C4-2B (cell line): ENCODE data around the gene OPTC.

Experiments
- H3K27ac ChIP-seq: fragments of 450-650 bp; 2 replicates; pipeline ENCODE4 v1.5.1; 2017
- ZFX ChIP-seq: fragments of 450-650 bp; IDR thresholded peaks from 2 replicates; pipeline ENCODE4 v1.6.1; 2017
- TF ChIP-seq, protein P1 (sequence below): fragments of 450-650 bp; conservative IDR thresholded peaks from 2 replicates; pipeline ENCODE4 v1.5.1; 2017; ENCODE audit warnings: mild to moderate bottlenecking

OPTC gene

DNA sequence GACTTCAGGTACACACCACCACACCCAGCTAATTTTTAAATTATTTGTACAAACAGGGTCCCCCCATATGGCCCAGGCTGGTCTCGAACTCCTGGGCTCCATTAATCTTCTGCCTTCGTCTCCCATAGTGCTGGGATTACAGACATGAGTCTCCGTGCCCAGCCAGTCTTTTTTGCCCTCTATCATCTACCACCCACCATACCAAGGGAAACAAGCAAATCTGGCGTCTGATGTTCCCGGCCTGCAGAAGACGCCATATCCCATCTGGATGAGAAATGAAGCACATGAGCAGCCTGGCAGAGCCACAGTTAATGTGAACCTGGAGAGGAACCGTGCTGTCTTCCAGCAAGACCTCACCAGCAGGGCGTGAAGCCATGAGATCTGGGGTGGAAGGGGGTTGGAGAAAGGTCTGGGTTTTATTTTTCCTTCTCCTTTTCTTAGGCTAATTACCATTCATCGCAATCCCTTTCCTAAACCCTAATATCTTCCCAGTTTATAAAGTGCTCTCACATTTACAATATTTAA lies 20.1 kb upstream of the OPTC start:
- no peak for TF ChIP-seq ZFX
- TF ChIP-seq, protein P1, sequence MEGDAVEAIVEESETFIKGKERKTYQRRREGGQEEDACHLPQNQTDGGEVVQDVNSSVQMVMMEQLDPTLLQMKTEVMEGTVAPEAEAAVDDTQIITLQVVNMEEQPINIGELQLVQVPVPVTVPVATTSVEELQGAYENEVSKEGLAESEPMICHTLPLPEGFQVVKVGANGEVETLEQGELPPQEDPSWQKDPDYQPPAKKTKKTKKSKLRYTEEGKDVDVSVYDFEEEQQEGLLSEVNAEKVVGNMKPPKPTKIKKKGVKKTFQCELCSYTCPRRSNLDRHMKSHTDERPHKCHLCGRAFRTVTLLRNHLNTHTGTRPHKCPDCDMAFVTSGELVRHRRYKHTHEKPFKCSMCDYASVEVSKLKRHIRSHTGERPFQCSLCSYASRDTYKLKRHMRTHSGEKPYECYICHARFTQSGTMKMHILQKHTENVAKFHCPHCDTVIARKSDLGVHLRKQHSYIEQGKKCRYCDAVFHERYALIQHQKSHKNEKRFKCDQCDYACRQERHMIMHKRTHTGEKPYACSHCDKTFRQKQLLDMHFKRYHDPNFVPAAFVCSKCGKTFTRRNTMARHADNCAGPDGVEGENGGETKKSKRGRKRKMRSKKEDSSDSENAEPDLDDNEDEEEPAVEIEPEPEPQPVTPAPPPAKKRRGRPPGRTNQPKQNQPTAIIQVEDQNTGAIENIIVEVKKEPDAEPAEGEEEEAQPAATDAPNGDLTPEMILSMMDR, result no peak
- H3K27ac ChIP-seq, result no peak overlapping the region

DNA sequence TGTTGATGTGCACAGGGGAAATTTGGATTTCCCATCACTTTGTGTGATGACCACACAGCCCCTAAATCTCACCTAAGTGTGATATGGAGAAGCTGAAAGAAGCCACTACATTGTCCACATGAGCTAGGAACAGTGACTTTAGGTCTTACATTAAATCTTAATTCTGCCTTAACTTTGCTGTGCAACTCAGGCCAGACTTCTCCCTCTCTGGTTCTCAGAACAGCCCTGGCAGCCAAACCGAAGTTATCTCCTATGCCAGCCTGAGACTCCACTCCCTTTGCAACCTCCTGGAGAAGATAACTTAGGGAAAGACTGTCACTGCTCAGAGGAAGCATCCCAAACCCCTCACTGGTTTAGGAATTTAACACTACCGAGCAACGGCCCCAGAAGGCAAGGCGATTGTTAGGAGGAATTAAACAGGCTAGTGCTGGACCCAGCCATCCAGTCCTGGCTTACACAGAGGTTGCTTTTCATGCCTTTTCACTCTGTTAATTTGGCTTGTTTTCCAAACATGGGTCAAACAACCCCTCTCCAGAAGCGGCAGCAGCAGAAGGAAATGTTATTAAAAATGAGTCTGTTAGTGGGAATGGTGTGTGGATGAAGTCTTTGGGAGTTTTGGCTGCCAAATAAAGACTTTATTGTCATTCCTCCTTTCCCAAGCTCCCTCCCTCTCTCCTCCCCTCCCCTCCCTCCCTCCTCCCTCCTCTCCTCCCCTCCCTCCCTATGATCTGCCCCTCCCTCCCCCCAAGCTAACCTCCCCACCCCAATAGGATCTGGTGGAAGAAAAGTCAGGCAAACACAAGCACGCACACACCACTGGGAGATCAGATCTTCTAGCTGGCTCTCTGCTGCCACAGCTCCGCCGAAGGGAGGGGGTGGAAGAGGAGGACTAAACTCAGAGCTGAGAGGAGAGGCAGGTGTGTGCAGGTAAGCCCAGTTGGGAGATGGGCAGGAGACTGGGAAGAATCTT lies 18.7 kb upstream of the OPTC start, which contains the start of gene PRELP:
PRELP (plus strand) TSS at position 795 of the 970 bp plus-strand sequence. CDS start 7,379 bp downstream, outside the sequence.
- no peak for TF ChIP-seq ZFX
- TF ChIP-seq, protein P1, result no peak
- H3K27ac ChIP-seq, result no peak within 1 kb of the TSS

DNA sequence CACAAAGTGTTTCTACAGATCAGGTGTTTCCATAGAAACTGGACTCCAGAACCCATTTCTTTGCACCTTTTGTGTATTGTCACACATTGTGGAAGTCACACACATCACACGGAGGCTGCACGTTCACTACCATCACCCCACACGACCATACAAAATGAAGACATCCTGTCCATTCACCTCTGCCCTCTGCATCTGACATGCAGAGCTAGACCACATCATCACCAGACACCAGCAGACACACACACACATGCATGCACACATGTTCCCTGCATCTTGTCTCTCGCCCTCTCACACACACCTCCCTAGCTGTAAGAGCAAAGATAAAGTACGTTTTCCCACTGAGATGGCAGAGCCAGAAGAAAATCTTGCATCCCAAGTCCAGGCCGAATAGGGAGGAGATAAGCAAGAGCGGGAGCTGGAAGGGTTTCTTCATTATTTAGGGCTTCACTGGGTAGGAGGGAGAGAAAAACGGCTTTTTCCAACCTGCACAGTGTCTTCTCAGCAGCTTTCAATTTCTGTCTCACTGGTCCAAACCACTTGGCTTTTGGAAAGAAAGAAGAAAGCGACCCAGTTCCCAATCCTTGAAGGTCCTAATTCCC lies 17.6 kb upstream of the OPTC start:
- TF ChIP-seq ZFX, result no peak
- TF ChIP-seq, protein P1, result no peak
- H3K27ac ChIP-seq, result no peak overlapping the region

DNA sequence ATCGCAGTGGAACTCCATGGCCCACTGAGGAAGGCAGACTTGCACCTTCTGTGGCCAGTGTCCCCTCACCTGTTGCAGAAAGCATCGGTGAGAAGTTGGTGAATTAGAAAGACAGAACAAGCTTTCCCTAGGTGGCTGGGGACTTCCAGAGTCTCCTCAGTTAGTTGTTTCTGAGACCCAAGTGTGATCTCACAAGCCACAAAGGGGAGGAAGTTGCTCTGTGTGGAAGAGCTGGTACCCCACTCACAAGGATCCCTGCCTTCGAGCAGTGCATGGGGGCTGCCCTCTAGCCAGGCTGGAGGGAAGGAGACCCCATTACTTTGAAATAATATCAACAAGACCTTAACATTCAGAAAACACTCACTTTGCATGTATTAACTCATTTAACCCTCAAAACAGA lies 16.2 kb upstream of the OPTC start:
- TF ChIP-seq, protein P1, result no peak
- TF ChIP-seq ZFX, result no peak
- no peak overlapping the region for H3K27ac ChIP-seq

DNA sequence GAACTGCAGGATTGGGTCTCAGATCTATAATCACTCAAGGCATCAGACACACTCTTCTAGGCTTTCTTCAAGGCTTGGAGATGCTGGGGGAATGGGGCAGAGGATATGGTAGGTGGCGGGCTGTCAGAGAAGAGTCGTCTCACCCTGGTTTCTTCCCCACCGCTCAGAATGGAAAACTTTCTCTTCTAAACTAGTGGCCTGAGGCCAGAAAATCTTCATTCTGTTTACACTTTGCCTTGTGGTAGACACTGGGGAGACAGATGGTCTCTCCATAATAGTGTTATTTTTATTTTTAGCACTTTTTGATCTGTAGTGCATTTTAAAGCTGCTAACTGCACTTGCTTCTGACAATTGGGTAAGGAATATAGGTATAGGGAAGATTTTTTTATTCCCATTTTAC lies 15.7 kb upstream of the OPTC start:
- no peak for TF ChIP-seq ZFX
- TF ChIP-seq, protein P1, result no peak
- no peak overlapping the region for H3K27ac ChIP-seq

DNA sequence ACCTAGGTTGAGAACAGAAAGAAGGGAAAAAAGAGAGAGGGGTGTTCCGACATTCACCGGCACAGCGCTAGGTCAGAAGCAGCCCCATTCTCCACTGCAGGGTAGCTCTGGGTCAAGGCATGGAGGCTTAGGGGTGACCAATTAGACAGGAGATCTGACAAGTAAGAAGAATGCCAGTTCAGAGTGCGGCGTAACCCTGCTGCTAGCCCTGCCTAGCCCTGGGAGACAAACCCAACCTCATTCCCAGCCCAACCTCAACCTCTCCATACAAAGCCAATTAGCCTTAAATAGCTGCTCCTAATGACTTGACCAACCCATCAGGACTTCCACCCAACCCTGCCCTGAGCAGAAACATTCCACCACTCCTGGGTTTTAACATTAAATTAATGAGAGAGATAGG lies 15.0 kb upstream of the OPTC start:
- TF ChIP-seq, protein P1, result no peak
- TF ChIP-seq ZFX, result no peak
- H3K27ac ChIP-seq, result no peak overlapping the region

DNA sequence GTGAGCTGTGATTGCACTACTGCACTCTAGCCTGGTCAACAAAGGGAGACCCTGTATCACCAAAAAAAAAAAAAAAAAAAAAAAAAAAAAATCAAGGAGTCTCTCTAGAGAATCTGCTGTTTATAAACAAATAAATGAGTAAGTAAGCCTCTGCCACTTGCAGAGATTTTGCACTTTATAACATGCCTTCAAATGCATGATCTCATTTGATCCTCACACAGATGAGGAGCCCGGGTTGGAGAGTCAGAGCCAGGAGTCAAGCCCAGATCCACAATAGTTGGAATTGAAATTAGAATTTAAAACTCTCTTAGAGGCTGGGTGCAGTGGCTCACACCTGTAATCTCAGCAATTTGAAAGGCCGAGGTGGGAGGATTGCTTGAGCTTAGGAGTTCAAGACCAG lies 14.3 kb upstream of the OPTC start:
- no peak overlapping the region for H3K27ac ChIP-seq
- no peak for TF ChIP-seq ZFX
- TF ChIP-seq, protein P1, result no peak
